HG03095 (cell line): ENCODE results near the gene BAK1.
"Not testable (repeated sequence)": the region's sequence is repeated elsewhere in the genome, so short reads cannot be mapped to it uniquely, and the experiment has no call there.

Source experiments
- ATAC-seq: cut with Tn5 transposase; IDR thresholded peaks from one replicate; pipeline ENCODE4 v1.9.1; 2021; ENCODE audit warnings: moderate library complexity; ENCODE audit not compliant: unreplicated experiment

The BAK1 gene

GRCh38 chr6:33552883-33553282 lies 27.2 kb downstream of the BAK1 start:
- not testable (repeated sequence) for ATAC-seq

GRCh38 chr6:33552252-33552651 lies 27.8 kb downstream of the BAK1 start:
- ATAC-seq: no peak

GRCh38 chr6:33551538-33551937 lies 28.5 kb downstream of the BAK1 start:
- no peak for ATAC-seq

GRCh38 chr6:33549896-33550295 lies 30.2 kb downstream of the BAK1 start:
- no peak for ATAC-seq

GRCh38 chr6:33549196-33549595 lies 30.9 kb downstream of the BAK1 start:
- ATAC-seq: no peak

- no peak for ATAC-seq
Observed at GRCh38 chr6:33547499-33547898, 32.6 kb downstream of the BAK1 start.

- ATAC-seq: no peak
Observed at GRCh38 chr6:33546766-33547165, 33.3 kb downstream of the BAK1 start.

- not testable (repeated sequence) for ATAC-seq
Observed at GRCh38 chr6:33545292-33545691, 34.8 kb downstream of the BAK1 start.

- no peak for ATAC-seq
Observed at GRCh38 chr6:33543116-33543515, 37.0 kb downstream of the BAK1 start.

GRCh38 chr6:33540768-33541167 lies 39.3 kb downstream of the BAK1 start:
- ATAC-seq: no peak

GRCh38 chr6:33534702-33535101 lies 45.4 kb downstream of the BAK1 start:
- no peak for ATAC-seq

GRCh38 chr6:33533163-33533869 lies 46.8 kb downstream of the BAK1 start:
- not testable (repeated sequence) for ATAC-seq

GRCh38 chr6:33532431-33532830 lies 47.6 kb downstream of the BAK1 start:
- not testable (repeated sequence) for ATAC-seq

- ATAC-seq: not testable (repeated sequence)
Observed at GRCh38 chr6:33530617-33531016, 49.5 kb downstream of the BAK1 start.
